ENCODE measurements around the gene S100A12.

DNA sequence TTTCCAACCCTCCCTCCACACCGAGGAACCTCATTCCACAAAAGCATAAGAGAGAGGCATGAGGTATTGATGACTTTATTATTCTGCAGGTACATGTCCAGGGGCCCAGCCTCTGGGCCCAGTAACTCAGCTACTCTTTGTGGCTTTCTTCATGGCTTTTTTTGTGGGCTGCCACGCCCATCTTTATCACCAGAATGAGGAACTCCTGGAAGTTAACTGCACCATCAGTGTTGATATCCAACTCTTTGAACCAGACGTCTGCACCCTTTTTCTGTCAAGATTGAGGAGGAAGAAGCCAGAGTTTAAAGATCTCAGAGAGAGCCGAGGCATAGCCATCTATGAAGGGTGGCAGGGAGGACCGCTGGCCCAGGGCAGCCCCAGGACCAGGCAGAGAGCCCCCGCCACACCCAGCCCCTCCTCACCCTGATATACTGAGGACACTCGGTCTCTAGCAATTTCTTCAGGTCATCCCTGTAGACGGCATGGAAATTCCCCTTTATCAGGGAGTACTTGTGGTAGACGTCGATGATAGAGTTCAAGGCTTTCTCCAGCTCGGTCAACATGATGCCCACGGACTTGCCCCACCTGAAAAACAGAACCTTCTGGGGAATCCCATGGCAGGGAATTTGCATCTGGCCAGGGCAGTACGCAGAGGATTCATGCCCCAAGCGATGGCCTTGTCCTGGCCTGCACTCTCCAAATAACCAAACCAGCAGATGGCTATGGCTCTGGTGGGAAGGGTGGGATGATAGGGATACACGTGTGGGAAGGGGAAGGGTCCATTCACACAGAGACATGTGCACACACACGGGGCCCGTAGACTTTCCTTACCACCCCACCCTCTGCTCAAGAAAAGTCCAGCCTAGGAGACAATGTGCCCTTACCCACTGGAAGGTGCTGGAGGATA, 14.8 kb upstream of the S100A12 start:
- TF ChIP-seq, protein P1, sequence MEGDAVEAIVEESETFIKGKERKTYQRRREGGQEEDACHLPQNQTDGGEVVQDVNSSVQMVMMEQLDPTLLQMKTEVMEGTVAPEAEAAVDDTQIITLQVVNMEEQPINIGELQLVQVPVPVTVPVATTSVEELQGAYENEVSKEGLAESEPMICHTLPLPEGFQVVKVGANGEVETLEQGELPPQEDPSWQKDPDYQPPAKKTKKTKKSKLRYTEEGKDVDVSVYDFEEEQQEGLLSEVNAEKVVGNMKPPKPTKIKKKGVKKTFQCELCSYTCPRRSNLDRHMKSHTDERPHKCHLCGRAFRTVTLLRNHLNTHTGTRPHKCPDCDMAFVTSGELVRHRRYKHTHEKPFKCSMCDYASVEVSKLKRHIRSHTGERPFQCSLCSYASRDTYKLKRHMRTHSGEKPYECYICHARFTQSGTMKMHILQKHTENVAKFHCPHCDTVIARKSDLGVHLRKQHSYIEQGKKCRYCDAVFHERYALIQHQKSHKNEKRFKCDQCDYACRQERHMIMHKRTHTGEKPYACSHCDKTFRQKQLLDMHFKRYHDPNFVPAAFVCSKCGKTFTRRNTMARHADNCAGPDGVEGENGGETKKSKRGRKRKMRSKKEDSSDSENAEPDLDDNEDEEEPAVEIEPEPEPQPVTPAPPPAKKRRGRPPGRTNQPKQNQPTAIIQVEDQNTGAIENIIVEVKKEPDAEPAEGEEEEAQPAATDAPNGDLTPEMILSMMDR (IDR thresholded peaks at IDR 0.05), result no peak
- no peak for TF ChIP-seq POLR2A (IDR thresholded peaks at IDR 0.05)

All from heart left ventricle (tissue), 13 donors.